Glomerular visceral epithelial cell (primary cell): ENCODE measurements around the gene ATXN7L1.

Source experiments
- DNase-seq: peaks from one replicate; pipeline ENCODE4 v3.0.0-alpha.2; 2016; ENCODE audit errors: extremely low spot score

Gene ATXN7L1

DNA sequence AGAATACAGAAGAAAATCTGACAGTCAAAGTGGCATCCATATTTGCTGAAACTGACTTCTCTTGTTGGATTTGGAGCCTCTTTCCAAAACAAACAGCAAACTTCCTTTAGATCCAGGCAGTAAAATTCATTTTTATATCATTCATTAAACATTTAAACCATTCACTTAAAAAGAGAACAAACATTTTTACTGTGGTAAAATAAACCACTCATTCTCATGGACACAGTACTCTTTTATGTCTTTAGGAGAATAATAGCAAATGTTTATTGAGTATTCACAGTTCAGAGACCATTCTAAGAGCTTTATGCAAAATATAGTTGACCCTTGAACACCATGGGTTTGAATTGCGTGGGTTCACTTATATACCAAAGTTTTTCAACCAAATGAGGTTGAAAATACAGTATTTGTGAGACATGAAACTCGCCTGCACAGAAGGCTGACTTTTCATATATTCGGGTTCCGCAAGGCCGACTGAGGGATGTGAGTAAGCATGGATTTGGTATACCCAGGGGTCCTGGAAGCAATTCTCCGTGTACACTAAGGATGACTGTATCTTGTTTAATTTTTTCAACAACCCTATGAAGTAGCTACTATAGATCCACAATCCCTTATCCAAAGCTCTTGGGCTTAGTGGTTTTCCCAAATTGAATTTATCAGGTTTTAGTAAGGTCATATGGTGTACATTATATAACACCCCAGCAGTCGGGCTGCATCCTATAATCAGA lies 49.1 kb downstream of the ATXN7L1 start:
- DNase-seq, result no peak

DNA sequence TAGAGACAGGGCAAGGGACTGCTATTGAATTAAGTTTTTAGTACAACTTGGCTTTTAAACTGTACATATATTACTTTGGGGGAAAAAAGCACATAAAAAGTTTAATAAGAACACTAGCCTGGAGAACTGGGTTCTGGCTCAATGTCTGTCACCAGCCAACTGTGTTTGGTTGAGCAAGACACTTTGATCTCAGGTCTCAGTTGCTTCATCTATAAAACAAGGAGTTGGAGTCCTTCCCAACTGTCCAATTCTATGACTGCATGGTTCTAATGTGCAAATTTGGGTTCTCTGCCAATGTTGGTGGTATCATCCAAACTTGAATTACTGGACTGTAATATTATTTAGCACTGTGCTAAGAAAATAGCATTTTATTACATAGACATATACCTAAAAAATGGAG lies 50.3 kb downstream of the ATXN7L1 start:
- no peak for DNase-seq

DNA sequence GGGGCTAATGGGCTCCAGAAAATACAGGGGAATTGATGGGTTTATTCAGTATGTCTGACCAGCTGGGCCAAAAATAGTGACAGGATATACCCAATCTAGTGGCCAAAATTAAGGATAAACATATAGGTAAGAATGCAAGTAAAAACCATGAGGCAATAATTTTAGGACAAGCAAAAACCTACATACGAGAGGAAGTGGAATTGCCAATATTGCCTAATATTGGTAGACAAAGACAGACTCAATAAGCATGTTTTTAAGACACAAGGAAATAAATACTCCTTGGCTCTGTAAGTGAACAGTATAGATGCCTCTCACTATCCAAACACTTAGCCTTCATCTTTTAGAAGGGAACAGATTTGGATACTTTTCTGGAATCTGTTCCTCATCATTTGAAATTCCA lies 51.0 kb downstream of the ATXN7L1 start:
- no peak for DNase-seq

DNA sequence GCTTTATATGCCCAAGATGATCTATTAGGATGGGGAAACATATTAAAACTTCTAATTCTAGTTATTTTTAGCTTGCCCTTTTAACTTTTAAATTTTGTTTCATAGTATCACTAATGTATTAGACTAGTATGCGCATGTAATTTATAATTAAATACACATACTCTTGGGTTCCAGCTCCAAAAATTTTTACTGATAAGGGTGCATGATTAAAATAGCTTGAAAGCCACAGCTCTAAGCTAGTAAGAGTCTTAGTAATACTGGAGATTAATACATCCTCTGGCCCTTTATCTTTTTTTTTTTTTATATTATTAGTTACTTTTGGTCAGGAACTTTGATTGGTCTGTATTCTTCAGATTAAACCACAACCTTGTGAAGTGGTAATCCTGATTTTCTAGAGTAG lies 53.6 kb downstream of the ATXN7L1 start:
- DNase-seq, result no peak

DNA sequence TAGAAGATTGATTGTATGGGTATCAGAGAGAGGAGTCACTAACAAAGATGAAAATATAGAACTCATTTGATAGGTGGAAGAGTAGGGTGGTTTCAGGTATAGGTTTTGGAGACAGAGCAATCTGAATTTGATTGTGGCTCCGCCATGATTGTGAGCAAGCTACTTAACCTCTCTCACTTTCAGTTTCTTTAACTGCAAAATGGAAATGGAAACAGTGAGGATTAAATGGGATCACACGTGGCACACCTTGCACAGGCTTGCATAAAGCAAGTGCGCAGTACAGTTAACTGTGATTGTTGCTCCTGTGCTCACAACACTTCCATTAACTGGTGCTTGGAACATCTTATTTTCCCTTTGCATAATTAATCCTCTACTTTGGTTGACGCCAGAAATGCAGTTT lies 54.9 kb downstream of the ATXN7L1 start:
- DNase-seq, result no peak

- DNase-seq, result no peak
Measured at GRCh38 chr7:105820363-105821066, 55.9 kb downstream of the ATXN7L1 start.

DNA sequence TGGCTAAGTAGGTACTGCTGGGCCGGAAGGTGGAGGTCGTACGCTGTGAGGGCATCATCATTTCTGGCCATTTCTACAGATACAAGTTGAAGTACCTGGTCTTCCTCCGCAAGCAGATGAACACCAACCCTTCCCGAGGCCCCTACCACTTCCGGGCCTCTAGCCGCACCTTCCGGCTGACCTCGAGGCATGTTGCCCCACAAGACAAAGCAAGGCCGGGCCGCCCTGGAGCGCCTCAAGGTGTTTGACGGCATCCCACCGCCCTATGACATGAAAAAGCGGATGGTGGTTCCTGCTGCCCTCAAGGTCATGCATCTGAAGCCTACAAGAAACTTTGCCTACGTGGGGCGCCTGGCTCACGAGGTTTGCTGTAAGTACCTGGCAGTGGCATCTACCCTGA lies 56.8 kb downstream of the ATXN7L1 start:
- DNase-seq, result no peak

DNA sequence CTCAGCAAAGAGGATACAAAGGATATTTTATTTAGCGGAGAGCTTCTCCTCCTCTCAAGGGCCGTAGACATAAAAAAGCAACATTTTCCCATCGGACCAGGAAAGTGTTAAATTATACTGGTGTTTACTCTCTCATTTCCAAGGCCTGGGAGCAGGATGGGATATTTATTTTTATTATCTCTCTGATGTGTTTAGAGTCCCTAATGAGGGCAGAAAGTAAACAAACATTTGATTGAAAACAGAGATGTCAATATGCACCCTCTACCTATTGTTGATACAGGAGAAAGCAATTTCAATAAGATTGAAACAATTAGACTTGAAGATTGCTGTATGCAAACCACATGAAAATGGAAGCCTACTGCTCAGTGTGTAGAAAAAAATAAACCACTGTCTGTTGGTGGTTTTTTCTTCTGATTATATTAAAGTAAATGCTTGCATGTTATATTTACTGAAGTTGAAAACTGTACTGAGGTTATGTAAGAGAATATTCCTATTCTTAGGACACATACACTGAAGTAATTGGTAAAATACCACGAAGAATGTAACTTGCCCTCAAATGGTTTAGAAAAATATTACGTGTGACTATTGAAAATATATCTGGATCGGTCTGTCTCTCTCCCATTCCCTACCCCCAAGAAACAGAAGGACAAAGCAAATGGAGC lies 59.3 kb downstream of the ATXN7L1 start:
- no peak for DNase-seq

- DNase-seq, result no peak
Measured at GRCh38 chr7:105816266-105816843, 60.0 kb downstream of the ATXN7L1 start.

DNA sequence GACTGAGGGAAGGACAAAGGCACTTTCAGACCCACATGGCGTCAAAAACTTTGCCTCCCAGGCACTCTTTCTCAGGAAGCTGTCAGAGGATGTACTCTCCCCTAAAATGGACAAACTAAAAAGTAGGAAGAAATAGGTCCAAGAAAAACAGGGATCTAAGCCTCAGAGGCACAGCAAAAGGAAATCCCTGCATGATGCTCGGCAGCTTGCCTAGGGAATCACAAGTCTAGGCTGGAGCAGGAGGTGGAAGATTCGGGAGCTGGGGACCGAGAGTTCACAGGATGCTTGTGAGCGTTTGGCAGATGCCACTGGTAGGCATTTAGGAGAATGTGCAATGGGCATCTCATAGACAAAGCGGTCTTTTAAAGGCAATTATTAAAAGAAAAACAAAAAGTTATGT lies 60.8 kb downstream of the ATXN7L1 start:
- no peak for DNase-seq

- DNase-seq, result no peak
Measured at GRCh38 chr7:105814481-105814880, 61.9 kb downstream of the ATXN7L1 start.

DNA sequence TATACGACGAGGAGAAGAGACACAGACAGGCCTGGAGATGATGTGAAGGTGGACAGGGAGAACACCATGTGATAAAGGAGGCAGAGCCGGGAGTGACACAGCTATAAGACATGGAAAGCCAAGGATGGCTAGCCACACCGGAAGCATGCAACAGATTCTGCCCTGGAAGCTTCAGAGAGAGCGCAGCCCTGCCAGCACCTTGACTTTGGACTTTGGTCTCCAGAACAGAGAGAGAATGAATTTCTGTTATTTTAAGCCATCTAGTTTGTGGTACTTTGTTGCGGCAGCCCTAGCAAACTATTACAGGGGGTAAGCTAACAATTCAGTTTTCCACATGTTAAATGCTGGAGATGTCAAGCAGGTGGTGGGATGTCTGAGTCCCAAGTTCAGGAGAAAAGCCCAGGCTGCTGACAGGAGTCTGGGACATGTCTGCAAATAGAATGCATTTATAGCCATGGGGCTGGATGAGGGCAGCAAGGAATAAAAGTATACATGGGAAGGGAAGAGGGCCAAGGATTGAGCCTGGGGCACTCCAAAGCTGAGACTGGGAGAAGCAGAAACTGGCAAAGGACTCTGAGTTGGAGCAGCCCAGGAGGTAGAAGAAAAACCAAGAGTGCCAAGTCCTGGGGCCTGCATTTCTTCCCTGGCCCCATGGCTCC lies 65.1 kb downstream of the ATXN7L1 start:
- no peak for DNase-seq

GRCh38 chr7:105810556-105810955 lies 65.8 kb downstream of the ATXN7L1 start:
- DNase-seq, result no peak

- peak; percentile 30 for DNase-seq
Measured at GRCh38 chr7:105808703-105809590, 67.5 kb downstream of the ATXN7L1 start.

GRCh38 chr7:105808209-105808608 lies 68.2 kb downstream of the ATXN7L1 start:
- DNase-seq, result no peak

- no peak for DNase-seq
Measured at GRCh38 chr7:105807448-105807762, 69.0 kb downstream of the ATXN7L1 start.

DNA sequence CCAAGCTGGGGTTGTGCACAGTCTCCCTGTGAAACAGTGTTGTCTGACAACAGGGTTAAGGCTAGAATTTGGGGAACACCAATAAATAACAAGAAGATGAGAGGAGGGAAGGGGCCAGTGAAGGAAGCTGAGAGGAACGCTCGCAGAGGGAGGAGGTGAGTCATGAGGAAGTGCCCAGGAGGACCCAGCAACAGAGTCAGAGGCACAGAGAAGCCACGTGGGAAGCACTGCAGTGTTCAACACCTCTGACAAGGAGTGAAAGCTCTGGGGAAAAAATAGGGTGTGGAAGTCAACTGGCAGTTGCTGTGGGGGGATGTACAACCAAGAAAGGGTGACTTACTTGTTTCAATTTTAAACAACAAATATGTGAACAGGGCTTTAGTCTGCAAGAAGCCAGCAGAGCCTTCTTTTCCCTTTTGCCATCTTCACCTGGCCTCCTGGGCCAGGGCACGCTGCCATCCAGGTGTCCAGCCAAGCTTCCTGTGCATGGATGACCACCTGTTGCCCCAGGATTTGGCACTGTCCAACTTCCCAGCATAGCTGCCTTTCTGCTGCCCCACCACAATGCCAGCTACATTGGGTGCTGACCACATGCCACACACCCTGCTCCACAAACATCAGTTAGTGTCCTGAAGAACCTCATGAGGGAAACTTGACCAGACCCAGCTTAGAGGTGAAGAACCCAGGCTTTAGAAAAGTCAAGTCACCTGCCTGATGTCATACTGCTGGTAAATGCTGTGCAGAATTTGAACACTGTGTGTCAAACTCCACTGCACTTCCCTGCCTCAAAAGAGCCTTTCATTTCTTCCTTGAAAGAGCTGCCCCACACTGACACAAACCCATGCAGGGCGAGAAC lies 69.6 kb downstream of the ATXN7L1 start:
- peak; percentile 56 for DNase-seq

DNA sequence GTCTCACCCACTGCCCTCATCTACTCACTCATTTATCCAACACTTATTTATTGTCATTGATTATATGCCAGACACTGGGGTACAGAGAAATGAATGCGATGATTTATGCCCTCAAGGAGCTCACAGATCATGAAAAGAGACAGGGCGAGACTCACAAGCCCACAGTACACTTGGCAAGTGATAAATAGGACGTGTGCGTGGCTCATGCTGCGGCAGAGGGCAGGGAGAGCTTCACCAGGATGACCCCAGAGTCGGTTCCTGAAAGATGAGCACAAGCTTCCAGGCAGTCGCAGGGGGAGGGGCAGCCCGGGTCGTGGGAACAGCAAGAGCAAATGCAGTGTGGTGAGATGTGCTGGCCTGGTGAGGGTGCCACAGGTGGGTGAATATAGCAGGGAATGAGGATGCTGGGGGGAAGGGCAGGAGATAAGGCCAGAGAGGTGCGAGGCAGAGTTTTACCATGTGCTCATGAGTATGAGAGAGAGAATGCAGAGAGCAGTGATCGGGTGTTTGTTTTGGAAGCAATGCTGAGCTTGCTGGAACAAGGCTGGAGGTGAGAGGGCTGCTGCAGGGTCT lies 70.9 kb downstream of the ATXN7L1 start:
- no peak for DNase-seq

DNA sequence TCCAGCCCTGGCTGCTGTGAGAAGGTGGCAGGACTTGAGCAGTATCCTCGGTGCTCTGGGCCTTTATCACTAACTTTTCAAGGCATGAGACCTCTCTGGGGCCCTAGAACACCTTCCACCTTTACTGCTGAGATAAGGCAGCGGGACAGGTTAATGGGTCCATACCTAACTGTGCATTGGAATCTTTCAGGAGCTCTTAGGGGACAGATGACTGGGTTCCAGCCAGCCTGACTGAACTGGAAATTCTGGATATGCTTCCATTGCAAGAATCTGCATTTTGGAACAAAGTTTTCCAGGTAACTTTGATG lies 73.0 kb downstream of the ATXN7L1 start:
- DNase-seq, result no peak
